Tibial artery (tissue), 4 donors: Measurements from ENCODE around the gene CACNA1C.

Source experiments
- DNase-seq, 2 donors: peaks; one replicate each; pipeline ENCODE4 v3.0.0-alpha.2; 2019
- H3K27ac ChIP-seq, 2 donors: fragments of 200-600 bp; sonication (generic) in 1 of 2; 1 replicate in 1 of 2; 2 replicates in 1 of 2; pipeline ENCODE4 v1.5.1; 2018 to 2019; ENCODE audit warnings: mild to moderate bottlenecking in 1 of 2
- H3K27me3 ChIP-seq, 2 donors: fragments of 200-600 bp; sonication (generic) in 1 of 2; one replicate each; pipeline versions ENCODE4 v1.5.1 to v1.6.0; 2016 to 2019
- H3K36me3 ChIP-seq, 3 donors: fragments of 200-600 bp; sonication (generic) in 2 of 3; one replicate each; pipeline ENCODE4 v1.5.1; 2016 to 2019; ENCODE audit warnings: mild to moderate bottlenecking in 2 of 3
- H3K4me1 ChIP-seq, 4 donors: fragments of 200-600 bp; sonication (generic) in 2 of 4; 1 replicate in 3 of 4; 2 replicates in 1 of 4; pipeline ENCODE4 v1.5.1; 2016 to 2019
- H3K4me3 ChIP-seq, 2 donors: fragments of 200-600 bp; sonication (generic) in 1 of 2; 1 replicate in 1 of 2; 2 replicates in 1 of 2; pipeline ENCODE4 v1.5.1; 2018 to 2019; ENCODE audit warnings: mild to moderate bottlenecking in 2 of 2
- H3K9me3 ChIP-seq, 3 donors: fragments of 200-600 bp; sonication (generic) in 1 of 3; one replicate each; pipeline ENCODE4 v1.5.1; 2016 to 2019
- CTCF ChIP-seq, 2 experiments: fragments of 200-600 bp in 1 of 2; fragments of 450-650 bp in 1 of 2; IDR thresholded peaks; one replicate each; pipeline ENCODE4 v1.5.1; 2017 to 2019; ENCODE audit warnings: antibody characterized with exemption in 2 of 2, mild to moderate bottlenecking in 1 of 2, moderate library complexity in 1 of 2
- intact Hi-C: fragments of 100-400 bp; cut with DNase I; formaldehyde crosslinking; loops from one replicate; pipeline ENCODE4 v1.15.0; 2023; ENCODE audit warnings: low total_unique reads

CACNA1C gene

GRCh38 chr12:2607881-2608607, 555.3 kb downstream of the CACNA1C start:
- intact Hi-C loops: no loop called here
- peaks cover 0 to 7% (median under 1%) of the 10 kb centered on the region in 4 donors for H3K4me1 ChIP-seq
- no peaks in the 10 kb centered on the region for H3K27me3 ChIP-seq
- no peak for DNase-seq
- no peak overlapping the region for H3K4me3 ChIP-seq
- H3K9me3 ChIP-seq: no peaks in the 10 kb centered on the region
- no peak overlapping the region for H3K27ac ChIP-seq
- TF ChIP-seq CTCF (IDR thresholded peaks at IDR 0.05): no peak
- H3K36me3 ChIP-seq: peaks cover 56 to 94% (median 78%) of the 10 kb centered on the region in 3 donors

GRCh38 chr12:2608608-2608945, 555.8 kb downstream of the CACNA1C start:
- intact Hi-C loops: no loop called here
- no peak for DNase-seq
- no peak overlapping the region for H3K4me3 ChIP-seq
- H3K27ac ChIP-seq: no peak overlapping the region
- H3K36me3 ChIP-seq: peaks cover 56 to 89% (median 75%) of the 10 kb centered on the region in 3 donors
- TF ChIP-seq CTCF (IDR thresholded peaks at IDR 0.05): no peak
- no peaks in the 10 kb centered on the region for H3K27me3 ChIP-seq
- H3K4me1 ChIP-seq: peaks cover 0 to 12% (median 6%) of the 10 kb centered on the region in 4 donors
- no peaks in the 10 kb centered on the region for H3K9me3 ChIP-seq

- Histone ChIP-seq H3K4me3 (no peak overlapping the region), H3K27me3 (no peaks in the 10 kb centered on the region), H3K9me3 (no peaks in the 10 kb centered on the region), H3K4me1 (peaks cover 0 to 16% (median 10%) of the 10 kb centered on the region in 4 donors), H3K36me3 (peaks cover 56 to 85% (median 74%) of the 10 kb centered on the region in 3 donors), H3K27ac (no peak overlapping the region)
- TF ChIP-seq CTCF (IDR thresholded peaks at IDR 0.05): no peak
- DNase-seq: no peak
- intact Hi-C loops: no loop called here
Measured at GRCh38 chr12:2609020-2609419, 556.2 kb downstream of the CACNA1C start.

GRCh38 chr12:2610358-2610757, 557.6 kb downstream of the CACNA1C start:
- TF ChIP-seq CTCF (IDR thresholded peaks at IDR 0.05): no peak
- no peaks in the 10 kb centered on the region for H3K9me3 ChIP-seq
- no peak overlapping the region for H3K4me3 ChIP-seq
- no peaks in the 10 kb centered on the region for H3K27me3 ChIP-seq
- H3K36me3 ChIP-seq: peaks cover 49 to 72% (median 72%) of the 10 kb centered on the region in 3 donors
- H3K4me1 ChIP-seq: peaks cover 0 to 21% (median 16%) of the 10 kb centered on the region in 4 donors
- no peak overlapping the region for H3K27ac ChIP-seq
- intact Hi-C loops: no loop called here
- DNase-seq: no peak

- H3K4me3 ChIP-seq: no peak overlapping the region
- peak; percentile 55 to 85 for DNase-seq
- peaks cover 0 to 21% (median 16%) of the 10 kb centered on the region in 4 donors for H3K4me1 ChIP-seq
- H3K36me3 ChIP-seq: peaks cover 28 to 66% (median 56%) of the 10 kb centered on the region in 3 donors
- intact Hi-C loops: no loop called here
- TF ChIP-seq CTCF (IDR thresholded peaks at IDR 0.05): no peak
- no peaks in the 10 kb centered on the region for H3K27me3 ChIP-seq
- H3K9me3 ChIP-seq: no peaks in the 10 kb centered on the region
- peak overlapping the region; percentile 57 to 74 for H3K27ac ChIP-seq
Measured at GRCh38 chr12:2613326-2614073, 560.7 kb downstream of the CACNA1C start.
